ENCODE measurements around the gene C11orf21.

The C11orf21 gene

GRCh38 chr11:2247496-2247895 is 54.2 kb downstream of the C11orf21 start:
- ATAC-seq: no peak
- no peak overlapping the region for H3K4me3 Mint-ChIP-seq
- H3K36me3 Mint-ChIP-seq (ENCODE audit: low read depth): no peaks in the 10 kb centered on the region
- no peak overlapping the region for H3K27ac Mint-ChIP-seq
- no peaks in the 10 kb centered on the region for H3K4me1 Mint-ChIP-seq
- H3K9me3 Mint-ChIP-seq: peaks cover 5% of the 10 kb centered on the region
- peaks cover 9% of the 10 kb centered on the region for H3K27me3 Mint-ChIP-seq
- DNase-seq: no peak

Measured in activated naive CD8-positive, alpha-beta T cell treated with anti-CD3 and anti-CD28 coated beads, Interleukin-2, amount 50 U/mL, for 24 hours (primary cell).